HG03558 (cell line): Measurements from ENCODE around the gene RASSF7.
"Not testable (repeated sequence)": the region's sequence is repeated elsewhere in the genome, so short reads cannot be mapped to it uniquely, and the experiment has no call there.

Experiments
- ATAC-seq: cut with Tn5 transposase; IDR thresholded peaks from one replicate; pipeline ENCODE4 v1.9.1; 2021; ENCODE audit warnings: moderate number of reproducible peaks; ENCODE audit not compliant: unreplicated experiment; ENCODE audit errors: extremely low read depth

Gene RASSF7

DNA sequence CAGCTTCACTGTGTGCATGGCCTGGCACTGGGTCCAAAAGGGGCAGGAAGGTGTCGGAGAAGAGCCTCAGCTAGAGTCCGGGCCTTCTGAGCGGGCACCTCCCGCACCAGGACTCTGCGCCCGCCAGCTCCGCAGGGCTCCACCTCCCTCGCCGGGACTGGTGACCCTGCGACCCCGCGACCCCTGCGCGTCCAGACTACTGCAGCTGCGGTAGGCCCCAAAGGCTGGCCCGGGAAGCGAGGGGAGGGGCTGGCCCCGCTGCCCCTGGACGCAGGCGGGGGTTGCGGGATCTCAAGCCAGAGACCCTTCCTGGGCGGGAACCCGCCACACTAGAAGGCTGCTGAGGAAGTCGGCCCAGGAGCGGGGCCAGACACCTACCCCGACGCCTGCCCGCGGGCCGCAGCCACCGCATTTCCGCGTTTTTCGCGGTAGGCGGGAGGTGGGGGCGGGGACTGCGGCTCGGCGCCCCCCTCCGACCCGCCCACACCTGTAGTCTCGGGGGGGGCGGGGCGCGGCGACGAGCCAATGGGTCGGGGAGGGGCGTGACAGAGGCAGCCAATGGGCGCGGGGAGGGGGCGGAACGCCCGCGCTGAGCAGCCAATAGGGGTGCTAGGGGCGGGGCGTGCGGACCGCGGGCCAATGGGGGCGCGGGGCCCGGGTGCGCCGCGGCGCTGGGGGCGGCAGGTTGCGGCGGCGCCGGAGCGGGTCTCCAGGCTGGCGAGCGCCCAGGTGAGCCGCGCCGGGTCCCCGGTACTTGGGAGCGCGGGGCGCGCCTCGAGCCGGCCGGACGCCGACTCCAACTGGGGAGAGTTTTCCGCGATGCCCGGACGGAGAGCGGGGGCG lies at the start of gene RASSF7, which contains the start of gene LMNTD2:
Gene RASSF7, plus strand, starts transcription at position 666 of the 843 bp plus-strand sequence. CDS start 799 bp downstream, outside the sequence.
Gene LMNTD2, minus strand, starts transcription at position 434 of the 843 bp plus-strand sequence. Its CDS starts 22 bp downstream, at position 412.
- ATAC-seq = peak; percentile 35

GRCh38 chr11:512761-513595 lies 47.8 kb upstream of the RASSF7 start:
- ATAC-seq = no peak

- no peak for ATAC-seq
Measured at GRCh38 chr11:514606-515005, 46.2 kb upstream of the RASSF7 start.

DNA sequence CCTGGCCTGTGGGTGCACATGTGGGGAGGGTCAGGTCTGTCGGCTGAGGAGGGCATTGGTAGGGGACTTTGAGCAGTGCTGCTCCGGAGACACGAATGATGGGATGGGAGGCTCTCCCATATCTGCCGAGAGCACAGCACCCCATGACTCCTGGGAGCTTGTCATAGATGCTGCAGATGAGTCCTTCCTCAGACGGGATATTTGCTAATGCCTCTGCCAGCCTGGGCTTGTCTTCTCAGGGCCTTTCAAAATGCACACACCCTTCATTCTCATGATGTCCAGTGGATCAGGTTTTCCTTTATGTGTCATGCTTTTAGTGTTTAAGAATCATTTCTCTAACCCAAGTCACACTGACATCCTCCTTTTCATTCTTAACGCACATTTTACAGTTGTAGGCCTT lies 45.6 kb upstream of the RASSF7 start:
- ATAC-seq = no peak

- no peak for ATAC-seq
Measured at GRCh38 chr11:516400-516799, 44.4 kb upstream of the RASSF7 start.

- ATAC-seq = not testable (repeated sequence)
Measured at GRCh38 chr11:516918-517685, 43.7 kb upstream of the RASSF7 start.

- no peak for ATAC-seq
Measured at GRCh38 chr11:518463-519202, 42.1 kb upstream of the RASSF7 start.

GRCh38 chr11:520428-521176 lies 40.2 kb upstream of the RASSF7 start:
- no peak for ATAC-seq

DNA sequence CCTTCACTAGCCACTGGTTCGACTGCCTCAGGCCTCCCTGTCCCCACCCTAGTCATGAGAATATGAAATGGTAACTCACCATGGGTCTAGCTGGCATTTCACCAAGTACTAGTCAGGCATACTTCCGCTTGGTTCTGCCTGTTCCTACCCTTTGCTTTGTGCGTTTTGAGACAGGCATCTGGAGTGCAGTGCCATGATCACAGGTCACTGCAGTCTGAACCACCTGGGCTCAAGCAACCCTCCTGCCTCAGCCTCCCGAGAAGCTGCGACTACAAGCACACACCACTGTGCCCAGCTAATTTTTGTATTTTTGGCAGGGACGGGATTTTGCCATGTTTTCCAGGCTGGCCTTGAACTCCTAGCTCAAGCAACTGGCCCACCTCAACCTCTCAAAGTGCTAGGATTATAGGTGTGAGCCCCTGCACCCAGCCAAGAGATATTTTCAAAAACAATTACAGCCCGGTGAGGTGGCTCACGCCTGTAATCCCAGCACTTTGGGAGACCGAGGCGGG lies 39.5 kb upstream of the RASSF7 start:
- ATAC-seq = no peak

- ATAC-seq = no peak
Measured at GRCh38 chr11:526192-526591, 34.6 kb upstream of the RASSF7 start.

GRCh38 chr11:528166-528814 lies 32.5 kb upstream of the RASSF7 start:
- no peak for ATAC-seq

DNA sequence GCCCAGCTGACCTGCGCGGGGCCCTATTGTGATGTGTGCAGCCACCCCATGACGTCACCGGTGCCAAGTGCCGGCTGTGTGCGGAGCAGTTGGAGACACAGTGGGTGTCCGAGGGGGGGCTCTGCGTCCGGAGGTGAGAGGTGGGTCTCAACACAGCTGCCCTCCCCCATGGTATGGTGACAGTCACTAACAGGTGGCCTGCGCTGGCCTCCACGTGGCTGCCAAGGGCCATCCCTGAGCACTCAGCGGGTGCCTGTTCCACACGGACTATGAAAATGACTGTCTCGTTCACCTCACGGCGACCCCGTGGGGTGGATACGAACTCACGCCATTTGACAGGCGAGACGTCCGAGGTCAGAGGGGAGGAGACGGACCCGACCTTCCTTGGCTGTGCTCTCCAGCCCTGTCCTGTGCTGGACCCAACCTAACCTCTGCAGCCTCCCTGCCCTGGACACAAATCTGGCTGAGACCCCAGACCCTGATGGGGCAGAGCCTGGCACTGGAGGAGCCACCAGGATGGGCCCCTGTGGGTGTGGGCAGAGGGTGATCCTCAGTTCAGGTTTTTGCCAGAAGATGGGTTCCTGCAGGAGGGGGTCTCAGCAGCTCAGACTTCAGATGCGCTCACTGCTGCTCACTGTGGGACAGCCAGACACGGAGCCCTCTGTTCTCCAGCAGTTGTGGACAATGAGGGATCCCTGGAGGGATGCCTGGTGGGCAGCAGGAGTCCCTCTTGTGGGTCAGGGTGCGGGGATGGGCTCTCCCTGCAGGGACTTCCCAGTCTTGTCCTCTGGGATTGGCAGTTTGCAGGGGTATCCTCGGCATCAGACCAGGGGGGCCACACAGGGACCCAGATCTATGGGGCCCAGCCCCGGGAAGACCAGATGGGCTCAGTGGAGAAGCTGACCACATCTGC lies 31.7 kb upstream of the RASSF7 start:
- ATAC-seq = no peak

- no peak for ATAC-seq
Measured at GRCh38 chr11:529728-530411, 30.9 kb upstream of the RASSF7 start.

GRCh38 chr11:530960-531831 lies 29.6 kb upstream of the RASSF7 start:
- ATAC-seq = no peak

- no peak for ATAC-seq
Measured at GRCh38 chr11:531919-532526, 28.7 kb upstream of the RASSF7 start.
